OCI-LY7 (cell line): Measurements from ENCODE around the gene CENPP. TPM values are rescaled to one million over a fixed set of nuclear protein-coding genes. Genes with fewer than 3 reads are reported as not detected.

Experiments used
- BruUV-seq: library from RNA; stranded (reverse); fragments of 400-500 nt; replicated peaks from 2 replicates; lab custom pipeline; 2021; lab: Mats Ljungman, UMichigan
- CTCF ChIA-PET: fragments of 300-600 bp; sonication (Branson Sonifier 250); formaldehyde crosslinking; loops from one replicate; lab custom pipeline; 2022; ENCODE audit warnings: antibody characterized with exemption; ENCODE audit not compliant: unreplicated experiment; lab: Charles Lee
- POLR2A ChIA-PET: fragments of 300-600 bp; sonication (Branson Sonifier 250); formaldehyde crosslinking; loops from one replicate; lab custom pipeline; 2022; ENCODE audit warnings: antibody characterized with exemption; lab: Charles Lee
- DNase-seq: peaks from one replicate; pipeline ENCODE4 v3.0.0-alpha.2; 2015; ENCODE audit warnings: low spot score
- H2AFZ ChIP-seq: fragments of 200-600 bp; sonication (generic), shearing (Covaris generic); 2 replicates; pipeline ENCODE4 v1.6.1; 2014; ENCODE audit warnings: mild to moderate bottlenecking, antibody characterized with exemption, low read length, moderate library complexity
- H3K27ac ChIP-seq: fragments of 200-600 bp; sonication (generic); 2 replicates; pipeline ENCODE4 v1.5.1; 2014; ENCODE audit warnings: mixed run types, low read depth, mild to moderate bottlenecking, moderate library complexity, low read length, inconsistent platforms; ENCODE audit not compliant: poor library complexity, severe bottlenecking
- H3K36me3 ChIP-seq: fragments of 200-600 bp; sonication (generic); 2 replicates; pipeline ENCODE4 v1.6.1; 2014; ENCODE audit warnings: mild to moderate bottlenecking, antibody characterized with exemption, low read length, moderate library complexity, mixed read lengths; ENCODE audit not compliant: insufficient read depth
- H3K4me1 ChIP-seq: fragments of 200-600 bp; sonication (generic); 2 replicates; pipeline ENCODE4 v1.5.1; 2014; ENCODE audit warnings: mild to moderate bottlenecking, low read length; ENCODE audit not compliant: insufficient read depth, poor library complexity, severe bottlenecking
- H3K4me2 ChIP-seq: fragments of 200-600 bp; sonication (generic); 2 replicates; pipeline ENCODE4 v1.6.1; 2014; ENCODE audit warnings: mild to moderate bottlenecking, low read length
- H3K4me3 ChIP-seq: fragments of 200-600 bp; sonication (generic); 2 replicates; pipeline ENCODE4 v1.5.1; 2014; ENCODE audit warnings: mild to moderate bottlenecking, low read depth, low read length; ENCODE audit not compliant: poor library complexity, severe bottlenecking
- H3K79me2 ChIP-seq: fragments of 200-600 bp; sonication (generic); 2 replicates; pipeline ENCODE4 v1.6.1; 2016; ENCODE audit warnings: low read depth, mild to moderate bottlenecking, low read length, moderate library complexity, mixed read lengths; ENCODE audit not compliant: insufficient read depth
- H3K9me2 ChIP-seq: fragments of 200-600 bp; sonication (generic); 2 replicates; pipeline ENCODE4 v1.6.1; 2016; ENCODE audit warnings: mild to moderate bottlenecking, low read length, mixed read lengths; ENCODE audit not compliant: insufficient read depth
- H3K9me3 ChIP-seq: fragments of 200-600 bp; sonication (generic); 2 replicates; pipeline ENCODE4 v1.6.1; 2014; ENCODE audit warnings: mild to moderate bottlenecking, mixed run types, low read length, mixed read lengths
- H4K20me1 ChIP-seq: fragments of 200-600 bp; sonication (generic); 2 replicates; pipeline ENCODE4 v1.6.1; 2014; ENCODE audit warnings: mild to moderate bottlenecking, antibody characterized with exemption, low read length, moderate library complexity, mixed read lengths; ENCODE audit not compliant: insufficient read depth
- CTCF ChIP-seq: fragments of 200-600 bp; sonication (generic); conservative IDR thresholded peaks from 2 replicates; pipeline ENCODE4 v1.5.1; 2014; ENCODE audit warnings: mild to moderate bottlenecking, antibody characterized with exemption, low read length, moderate library complexity, mixed read lengths
- EZH2phosphoT487 ChIP-seq: fragments of 200-600 bp; sonication (generic); IDR thresholded peaks from 2 replicates; pipeline ENCODE4 v1.6.1; 2018; ENCODE audit warnings: low read depth, borderline replicate concordance, mild to moderate bottlenecking, mixed run types, antibody characterized with exemption, low read length, moderate library complexity, mixed read lengths
- intact Hi-C: fragments of 100-400 bp; cut with micrococcal nuclease; formaldehyde crosslinking; loops from one replicate; pipeline ENCODE4 v1.10.0; 2022; ENCODE audit not compliant: unreplicated experiment
- total RNA-seq, 2 experiments: library from RNA; depleted of rRNA in 1 of 2; stranded (reverse); fragments of >200 nt in 1 of 2; shearing (Covaris generic) in 1 of 2; gene quantifications; 2 replicates each; pipeline ENCODE4 v1.2.3, GENCODE V29; 2014 to 2022

CENPP gene
- total RNA-seq, 2 experiments from 2014 or later = 25.4 to 30.9 TPM

- ChIA-PET CTCF (no interaction called here), POLR2A (no interaction called here)
- H3K9me2 ChIP-seq = no peaks in the 10 kb centered on the region
- H3K4me1 ChIP-seq = no peaks in the 10 kb centered on the region
- no peak overlapping the region for H3K27ac ChIP-seq
- intact Hi-C loops = no loop called here
- no peaks in the 10 kb centered on the region for H3K9me3 ChIP-seq
- no peaks in the 10 kb centered on the region for H3K36me3 ChIP-seq
- H3K4me2 ChIP-seq = no peak overlapping the region
- DNase-seq = no peak
- no peaks in the 10 kb centered on the region for H4K20me1 ChIP-seq
- H2AFZ ChIP-seq = no peak overlapping the region
- no peak for TF ChIP-seq CTCF
- H3K79me2 ChIP-seq = no peaks in the 10 kb centered on the region
- no TSS peak for BruUV-seq
- no peak overlapping the region for H3K4me3 ChIP-seq
Observed at GRCh38 chr9:92510747-92511146, 185.0 kb downstream of the CENPP start.

GRCh38 chr9:92512622-92513021 lies 186.9 kb downstream of the CENPP start:
- Histone ChIP-seq H2AFZ (no peak overlapping the region), H3K4me3 (no peak overlapping the region), H4K20me1 (no peaks in the 10 kb centered on the region), H3K4me1 (no peaks in the 10 kb centered on the region), H3K36me3 (no peaks in the 10 kb centered on the region), H3K79me2 (no peaks in the 10 kb centered on the region), H3K4me2 (no peak overlapping the region), H3K27ac (no peak overlapping the region), H3K9me2 (no peaks in the 10 kb centered on the region), H3K9me3 (no peaks in the 10 kb centered on the region)
- no TSS peak for BruUV-seq
- TF ChIP-seq CTCF = no peak
- TF ChIP-seq EZH2phosphoT487 = no peak
- intact Hi-C loops = no loop called here
- ChIA-PET CTCF (no interaction called here), POLR2A (no interaction called here)
- no peak for DNase-seq

GRCh38 chr9:92513349-92513748 lies 187.6 kb downstream of the CENPP start:
- Histone ChIP-seq H3K79me2 (no peaks in the 10 kb centered on the region), H3K36me3 (no peaks in the 10 kb centered on the region), H3K9me2 (no peaks in the 10 kb centered on the region), H3K9me3 (no peaks in the 10 kb centered on the region), H3K4me3 (no peak overlapping the region), H4K20me1 (no peaks in the 10 kb centered on the region), H3K4me1 (no peaks in the 10 kb centered on the region), H2AFZ (no peak overlapping the region), H3K27ac (no peak overlapping the region), H3K4me2 (no peak overlapping the region)
- no TSS peak for BruUV-seq
- ChIA-PET CTCF (no interaction called here), POLR2A (interaction anchor here (0.7 kb wide), 1 partner anchor 150 kb away, joined by 3 read pairs; no protein-coding TSS in a partner anchor)
- TF ChIP-seq EZH2phosphoT487 (no peak), CTCF (no peak)
- intact Hi-C loops = no loop called here
- no peak for DNase-seq
